22Rv1 (cell line): Measurements from ENCODE around the gene UNC13D.

Experiments
- ZFX ChIP-seq: fragments of 450-650 bp; IDR thresholded peaks from 2 replicates; pipeline ENCODE4 v1.6.1; 2017; ENCODE audit warnings: antibody characterized with exemption, borderline replicate concordance
- TF ChIP-seq, protein P1 (sequence below): fragments of 450-650 bp; IDR thresholded peaks from 2 replicates; pipeline ENCODE4 v1.5.1; 2017; ENCODE audit warnings: mild to moderate bottlenecking

DNA sequence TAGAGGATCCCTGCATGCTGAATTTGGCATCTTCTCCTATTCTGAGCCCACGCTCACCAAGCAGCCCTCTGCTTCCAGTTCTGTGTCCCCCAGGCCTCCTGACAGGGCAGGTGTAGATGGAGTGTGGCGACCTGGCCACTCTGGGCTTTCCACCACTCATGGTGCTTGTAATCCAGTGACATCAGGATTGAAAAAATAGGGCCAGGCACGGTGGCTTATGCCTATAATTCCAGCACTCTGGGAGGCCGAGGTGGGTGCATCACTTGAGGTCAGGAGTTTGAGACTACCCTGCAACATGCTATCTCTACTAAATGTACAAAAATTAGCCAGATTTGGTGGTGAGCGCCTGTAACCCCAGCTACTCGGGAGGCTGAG lies 30.2 kb downstream of the UNC13D start:
- TF ChIP-seq, protein P1, sequence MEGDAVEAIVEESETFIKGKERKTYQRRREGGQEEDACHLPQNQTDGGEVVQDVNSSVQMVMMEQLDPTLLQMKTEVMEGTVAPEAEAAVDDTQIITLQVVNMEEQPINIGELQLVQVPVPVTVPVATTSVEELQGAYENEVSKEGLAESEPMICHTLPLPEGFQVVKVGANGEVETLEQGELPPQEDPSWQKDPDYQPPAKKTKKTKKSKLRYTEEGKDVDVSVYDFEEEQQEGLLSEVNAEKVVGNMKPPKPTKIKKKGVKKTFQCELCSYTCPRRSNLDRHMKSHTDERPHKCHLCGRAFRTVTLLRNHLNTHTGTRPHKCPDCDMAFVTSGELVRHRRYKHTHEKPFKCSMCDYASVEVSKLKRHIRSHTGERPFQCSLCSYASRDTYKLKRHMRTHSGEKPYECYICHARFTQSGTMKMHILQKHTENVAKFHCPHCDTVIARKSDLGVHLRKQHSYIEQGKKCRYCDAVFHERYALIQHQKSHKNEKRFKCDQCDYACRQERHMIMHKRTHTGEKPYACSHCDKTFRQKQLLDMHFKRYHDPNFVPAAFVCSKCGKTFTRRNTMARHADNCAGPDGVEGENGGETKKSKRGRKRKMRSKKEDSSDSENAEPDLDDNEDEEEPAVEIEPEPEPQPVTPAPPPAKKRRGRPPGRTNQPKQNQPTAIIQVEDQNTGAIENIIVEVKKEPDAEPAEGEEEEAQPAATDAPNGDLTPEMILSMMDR, result no peak
- TF ChIP-seq ZFX, result no peak
